ENCODE measurements around the gene PCSK4. TPM values are rescaled to one million over a fixed set of nuclear protein-coding genes. Genes with fewer than 3 reads are reported as not detected.

The PCSK4 gene
- total RNA-seq, 1 experiment from 2014 or later, result 3.9 TPM

- no peak overlapping the region for H3K9ac ChIP-seq (ENCODE audit: low read length)
- no peaks in the 10 kb centered on the region for H3K4me1 ChIP-seq (ENCODE audit: insufficient read depth, low read length)
- no peaks in the 10 kb centered on the region for H3K36me3 ChIP-seq (ENCODE audit: low read depth, low read length)
- no TSS peak for BruUV-seq (replicated peaks)
- ChIA-PET POLR2A (ENCODE audit: unreplicated experiment) (no interaction called here), CTCF (no interaction called here)
- DNase-seq, result no peak
- no peaks in the 10 kb centered on the region for H3K9me2 ChIP-seq (replicated peaks; ENCODE audit: low read length)
- no peaks in the 10 kb centered on the region for H3K79me2 ChIP-seq (ENCODE audit: low read length)
- H3K4me2 ChIP-seq (ENCODE audit: low read length), result no peak overlapping the region
- TF ChIP-seq EZH2 (IDR thresholded peaks at IDR 0.05; ENCODE audit: low read length, unreplicated experiment), result no peak
- TF ChIP-seq, protein P1, sequence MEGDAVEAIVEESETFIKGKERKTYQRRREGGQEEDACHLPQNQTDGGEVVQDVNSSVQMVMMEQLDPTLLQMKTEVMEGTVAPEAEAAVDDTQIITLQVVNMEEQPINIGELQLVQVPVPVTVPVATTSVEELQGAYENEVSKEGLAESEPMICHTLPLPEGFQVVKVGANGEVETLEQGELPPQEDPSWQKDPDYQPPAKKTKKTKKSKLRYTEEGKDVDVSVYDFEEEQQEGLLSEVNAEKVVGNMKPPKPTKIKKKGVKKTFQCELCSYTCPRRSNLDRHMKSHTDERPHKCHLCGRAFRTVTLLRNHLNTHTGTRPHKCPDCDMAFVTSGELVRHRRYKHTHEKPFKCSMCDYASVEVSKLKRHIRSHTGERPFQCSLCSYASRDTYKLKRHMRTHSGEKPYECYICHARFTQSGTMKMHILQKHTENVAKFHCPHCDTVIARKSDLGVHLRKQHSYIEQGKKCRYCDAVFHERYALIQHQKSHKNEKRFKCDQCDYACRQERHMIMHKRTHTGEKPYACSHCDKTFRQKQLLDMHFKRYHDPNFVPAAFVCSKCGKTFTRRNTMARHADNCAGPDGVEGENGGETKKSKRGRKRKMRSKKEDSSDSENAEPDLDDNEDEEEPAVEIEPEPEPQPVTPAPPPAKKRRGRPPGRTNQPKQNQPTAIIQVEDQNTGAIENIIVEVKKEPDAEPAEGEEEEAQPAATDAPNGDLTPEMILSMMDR (conservative IDR thresholded peaks at IDR 0.05; ENCODE audit: low read depth, low read length), result no peak
- no peak for TF ChIP-seq EZH2phosphoT487 (IDR thresholded peaks at IDR 0.05; ENCODE audit: borderline replicate concordance, low read length)
- no peak for ATAC-seq
- no peaks in the 10 kb centered on the region for H3F3A ChIP-seq (ENCODE audit: low read length, unreplicated experiment)
- H4K20me1 ChIP-seq (ENCODE audit: low read length), result no peaks in the 10 kb centered on the region
- no peaks in the 10 kb centered on the region for H3K27me3 ChIP-seq (ENCODE audit: low read length)
- no peak overlapping the region for H2AFZ ChIP-seq (ENCODE audit: low read length)
- intact Hi-C loops (cut with micrococcal nuclease), result no loop called here
- no peak overlapping the region for H3K27ac ChIP-seq (ENCODE audit: low read length)
- no peak overlapping the region for H3K4me3 ChIP-seq (ENCODE audit: low read length)
- H3K9me3 ChIP-seq (ENCODE audit: low read length), result no peaks in the 10 kb centered on the region
These were observed 28.3 kb upstream of the PCSK4 start for GRCh38 chr19:1518471-1518870.

DNA sequence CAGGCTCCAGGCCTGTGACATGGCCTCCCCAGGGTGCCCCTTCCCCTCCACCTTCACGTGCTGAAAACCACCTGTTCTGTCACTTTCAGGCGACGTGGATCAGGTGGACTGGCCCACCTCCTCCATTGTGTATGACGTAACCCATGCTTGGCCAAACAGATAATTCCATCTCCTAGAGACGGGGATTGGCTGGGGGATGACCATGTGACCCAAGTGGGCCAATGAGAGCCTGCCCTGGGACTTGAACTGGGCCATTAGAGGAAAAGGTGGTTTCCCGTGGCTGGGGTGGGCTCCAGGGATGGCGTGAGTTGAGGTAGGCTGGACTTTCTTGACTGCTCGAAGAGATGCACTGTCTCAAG, 26.2 kb upstream of the PCSK4 start:
- intact Hi-C loops (cut with micrococcal nuclease), result no loop called here
- Histone ChIP-seq H3K4me3 (ENCODE audit: low read length) (no peak overlapping the region), H3K27ac (ENCODE audit: low read length) (no peak overlapping the region), H3K4me2 (ENCODE audit: low read length) (no peak overlapping the region), H3K79me2 (ENCODE audit: low read length) (peaks cover 3% of the 10 kb centered on the region; the same call in 1 of the 2 replicates), H3K36me3 (ENCODE audit: low read depth, low read length) (no peaks in the 10 kb centered on the region), H3K9me2 (replicated peaks; ENCODE audit: low read length) (no peaks in the 10 kb centered on the region), H4K20me1 (ENCODE audit: low read length) (no peaks in the 10 kb centered on the region), H3F3A (ENCODE audit: low read length, unreplicated experiment) (no peaks in the 10 kb centered on the region), H3K4me1 (ENCODE audit: insufficient read depth, low read length) (0 out of 2 replicates have a peak, but pooled peaks cover 3% of the 10 kb centered on the region), H2AFZ (ENCODE audit: low read length) (no peak overlapping the region), H3K9ac (ENCODE audit: low read length) (no peak overlapping the region), H3K9me3 (ENCODE audit: low read length) (no peaks in the 10 kb centered on the region), H3K27me3 (ENCODE audit: low read length) (no peaks in the 10 kb centered on the region)
- DNase-seq (no peak), ATAC-seq (no peak)
- TF ChIP-seq, protein P1 (conservative IDR thresholded peaks at IDR 0.05; ENCODE audit: low read depth, low read length), result no peak
- no peak for TF ChIP-seq EZH2phosphoT487 (IDR thresholded peaks at IDR 0.05; ENCODE audit: borderline replicate concordance, low read length)
- POLR2A ChIA-PET (ENCODE audit: unreplicated experiment), result no interaction called here
- CTCF ChIA-PET, result interaction anchor here (0.6 kb wide), 1 partner anchor 58 kb away, joined by 3 read pairs; no protein-coding TSS in a partner anchor
- BruUV-seq (replicated peaks), result no TSS peak

- Histone ChIP-seq H3K9me3 (ENCODE audit: low read length) (no peaks in the 10 kb centered on the region), H3K27me3 (ENCODE audit: low read length) (no peaks in the 10 kb centered on the region), H3K9ac (ENCODE audit: low read length) (no peak overlapping the region), H2AFZ (ENCODE audit: low read length) (no peak overlapping the region), H3K4me1 (ENCODE audit: insufficient read depth, low read length) (0 out of 2 replicates have a peak, but pooled peaks cover 3% of the 10 kb centered on the region), H3K4me2 (ENCODE audit: low read length) (no peak overlapping the region), H4K20me1 (ENCODE audit: low read length) (no peaks in the 10 kb centered on the region), H3K36me3 (ENCODE audit: low read depth, low read length) (no peaks in the 10 kb centered on the region), H3K79me2 (ENCODE audit: low read length) (peaks cover 3% of the 10 kb centered on the region; the same call in 1 of the 2 replicates), H3K9me2 (replicated peaks; ENCODE audit: low read length) (no peaks in the 10 kb centered on the region), H3K27ac (ENCODE audit: low read length) (no peak overlapping the region), H3F3A (ENCODE audit: low read length, unreplicated experiment) (no peaks in the 10 kb centered on the region), H3K4me3 (ENCODE audit: low read length) (no peak overlapping the region)
- POLR2A ChIA-PET (ENCODE audit: unreplicated experiment), result no interaction called here
- BruUV-seq (replicated peaks), result no TSS peak
- DNase-seq (no peak), ATAC-seq (no peak)
- CTCF ChIA-PET, result no interaction called here
- TF ChIP-seq EZH2phosphoT487 (IDR thresholded peaks at IDR 0.05; ENCODE audit: borderline replicate concordance, low read length) (no peak), EZH2 (IDR thresholded peaks at IDR 0.05; ENCODE audit: low read length, unreplicated experiment) (no peak)
- TF ChIP-seq, protein P1 (conservative IDR thresholded peaks at IDR 0.05; ENCODE audit: low read depth, low read length), result no peak
- intact Hi-C loops (cut with micrococcal nuclease), result no loop called here
These were observed 25.0 kb upstream of the PCSK4 start for GRCh38 chr19:1514986-1515721.
